ENCODE measurements around the gene ASPSCR1.
A peak's percentile ranks its signal among the peaks of the same experiment; 100 is the strongest.

The ASPSCR1 gene

GRCh38 chr17:82014971-82015310 lies 37.5 kb downstream of the ASPSCR1 start:
- DNase-seq = no peak

- DNase-seq = no peak
These were observed 38.0 kb downstream of the ASPSCR1 start for GRCh38 chr17:82015311-82015971.

- DNase-seq = no peak
These were observed 38.8 kb downstream of the ASPSCR1 start for GRCh38 chr17:82016061-82016874.

- no peak for DNase-seq
These were observed 39.5 kb downstream of the ASPSCR1 start for GRCh38 chr17:82016875-82017459.

GRCh38 chr17:82017612-82018151 lies 40.3 kb downstream of the ASPSCR1 start:
- no peak for DNase-seq

- DNase-seq = peak; percentile 68
These were observed 40.9 kb downstream of the ASPSCR1 start for GRCh38 chr17:82018152-82018988.

GRCh38 chr17:82018989-82019689 lies 41.7 kb downstream of the ASPSCR1 start:
- DNase-seq = no peak

GRCh38 chr17:82019690-82020571 lies 42.5 kb downstream of the ASPSCR1 start:
- peak; percentile 48 for DNase-seq

GRCh38 chr17:82020572-82021106 lies 43.2 kb downstream of the ASPSCR1 start:
- DNase-seq = no peak

GRCh38 chr17:82021107-82021899 lies 43.9 kb downstream of the ASPSCR1 start:
- DNase-seq = peak; percentile 46

GRCh38 chr17:82021900-82022309 lies 44.5 kb downstream of the ASPSCR1 start:
- no peak for DNase-seq

GRCh38 chr17:82022310-82022980 lies 45.0 kb downstream of the ASPSCR1 start, which contains the start of gene CENPX:
CENPX (minus strand) TSS chr17:82022878; CDS start chr17:82022861, 17 bp downstream.
- no peak for DNase-seq

GRCh38 chr17:82022981-82023446 lies 45.6 kb downstream of the ASPSCR1 start, which contains the start of gene LRRC45:
LRRC45 (plus strand) TSS chr17:82023305; CDS start chr17:82023644, 339 bp downstream.
- peak; percentile 99 for DNase-seq

- no peak for DNase-seq
These were observed 46.2 kb downstream of the ASPSCR1 start for GRCh38 chr17:82023447-82024241.

GRCh38 chr17:82024859-82025258 lies 47.4 kb downstream of the ASPSCR1 start:
- DNase-seq = no peak

GRCh38 chr17:82025401-82026107 lies 48.1 kb downstream of the ASPSCR1 start:
- no peak for DNase-seq

- DNase-seq = no peak
These were observed 50.8 kb downstream of the ASPSCR1 start for GRCh38 chr17:82028246-82028645.

Measured in NCI-H510A (cell line).